Calu3 (cell line): ENCODE results near the gene BMAL1. TPM values are rescaled to one million over a fixed set of nuclear protein-coding genes. Genes with fewer than 3 reads are reported as not detected.

Experiments used
- BruUV-seq: library from RNA; stranded (reverse); fragments of 400-500 nt; replicated peaks from 2 replicates; lab custom pipeline; 2021; lab: Mats Ljungman, UMichigan
- CTCF ChIA-PET: fragments of 300-600 bp; sonication (Branson Sonifier 250); formaldehyde crosslinking; loops from one replicate; lab custom pipeline; 2022; ENCODE audit warnings: antibody characterized with exemption; lab: Charles Lee
- DNase-seq: peaks from one replicate; pipeline ENCODE4 v3.0.0; 2022
- H3K27ac Mint-ChIP-seq: one replicate; pipeline ENCODE4 v1.8.0; 2022; ENCODE audit warnings: mixed read lengths; ENCODE audit not compliant: unreplicated experiment
- H3K27me3 Mint-ChIP-seq: one replicate; pipeline ENCODE4 v1.8.0; 2022; ENCODE audit warnings: mixed read lengths; ENCODE audit not compliant: unreplicated experiment
- H3K36me3 Mint-ChIP-seq: one replicate; pipeline ENCODE4 v1.8.0; 2022; ENCODE audit warnings: mild to moderate bottlenecking, moderate library complexity, mixed read lengths; ENCODE audit not compliant: insufficient read depth, unreplicated experiment
- H3K4me1 Mint-ChIP-seq: one replicate; pipeline ENCODE4 v1.8.0; 2022; ENCODE audit warnings: mild to moderate bottlenecking, low read depth, mixed read lengths; ENCODE audit not compliant: unreplicated experiment
- H3K4me3 Mint-ChIP-seq: one replicate; pipeline ENCODE4 v1.8.0; 2022; ENCODE audit warnings: mild to moderate bottlenecking, low read depth, moderate library complexity, mixed read lengths; ENCODE audit not compliant: unreplicated experiment
- H3K9me3 Mint-ChIP-seq: one replicate; pipeline ENCODE4 v1.8.0; 2022; ENCODE audit warnings: low read depth, mixed read lengths; ENCODE audit not compliant: unreplicated experiment
- CTCF ChIP-seq: fragments of 200-600 bp; IDR thresholded peaks from one replicate; pipeline ENCODE4 v1.8.0; 2022; ENCODE audit warnings: antibody characterized with exemption; ENCODE audit not compliant: unreplicated experiment
- intact Hi-C: fragments of 100-400 bp; cut with micrococcal nuclease; formaldehyde crosslinking; loops from one replicate; pipeline ENCODE4 v1.10.0; 2022; ENCODE audit not compliant: unreplicated experiment
- total RNA-seq: library from RNA; stranded (reverse); gene quantifications from 2 replicates; pipeline ENCODE4 v1.2.3, GENCODE V29; 2022

Gene BMAL1
- total RNA-seq, 1 experiment from 2014 or later, result 10.3 TPM

GRCh38 chr11:13341026-13341425 lies 63.4 kb downstream of the BMAL1 start:
- Mint-ChIP-seq H3K9me3 (no peaks in the 10 kb centered on the region), H3K4me3 (no peak overlapping the region)

GRCh38 chr11:13343067-13343466 lies 65.5 kb downstream of the BMAL1 start:
- Mint-ChIP-seq H3K36me3 (peaks cover 5% of the 10 kb centered on the region), H3K27ac (no peak overlapping the region), H3K4me3 (no peak overlapping the region), H3K4me1 (peaks cover 30% of the 10 kb centered on the region), H3K27me3 (no peaks in the 10 kb centered on the region), H3K9me3 (no peaks in the 10 kb centered on the region)
- no peak for TF ChIP-seq CTCF
- no TSS peak for BruUV-seq
- no peak for DNase-seq
- CTCF ChIA-PET, result interaction anchor here (2.3 kb wide), 1 partner anchor 133 kb away, joined by 12 read pairs; no protein-coding TSS in a partner anchor
- intact Hi-C loops, result no loop called here

More at GRCh38 chr11:13341026-13341425, 63.4 kb downstream of the BMAL1 start:
- Mint-ChIP-seq H3K4me1 (peaks cover 30% of the 10 kb centered on the region), H3K36me3 (peaks cover 5% of the 10 kb centered on the region), H3K27ac (no peak overlapping the region), H3K27me3 (no peaks in the 10 kb centered on the region)
- BruUV-seq, result no TSS peak
- intact Hi-C loops, result no loop called here
- TF ChIP-seq CTCF, result no peak
- no peak for DNase-seq
- CTCF ChIA-PET, result no interaction called here

GRCh38 chr11:13343931-13344717 lies 66.5 kb downstream of the BMAL1 start:
- Mint-ChIP-seq H3K27ac (no peak overlapping the region), H3K36me3 (peaks cover 5% of the 10 kb centered on the region), H3K4me1 (peaks cover 26% of the 10 kb centered on the region), H3K4me3 (no peak overlapping the region), H3K27me3 (no peaks in the 10 kb centered on the region), H3K9me3 (no peaks in the 10 kb centered on the region)
- CTCF ChIA-PET, result interaction anchor here (2.3 kb wide), 1 partner anchor 134 kb away, joined by 12 read pairs; no protein-coding TSS in a partner anchor
- DNase-seq, result peak; percentile 75
- intact Hi-C loops, result loop anchor here (1.0 to 2.0 kb wide), 3 partner anchors 94 to 134 kb away; no protein-coding TSS in a partner anchor
- peak; percentile 80 for TF ChIP-seq CTCF
- BruUV-seq, result no TSS peak

DNA sequence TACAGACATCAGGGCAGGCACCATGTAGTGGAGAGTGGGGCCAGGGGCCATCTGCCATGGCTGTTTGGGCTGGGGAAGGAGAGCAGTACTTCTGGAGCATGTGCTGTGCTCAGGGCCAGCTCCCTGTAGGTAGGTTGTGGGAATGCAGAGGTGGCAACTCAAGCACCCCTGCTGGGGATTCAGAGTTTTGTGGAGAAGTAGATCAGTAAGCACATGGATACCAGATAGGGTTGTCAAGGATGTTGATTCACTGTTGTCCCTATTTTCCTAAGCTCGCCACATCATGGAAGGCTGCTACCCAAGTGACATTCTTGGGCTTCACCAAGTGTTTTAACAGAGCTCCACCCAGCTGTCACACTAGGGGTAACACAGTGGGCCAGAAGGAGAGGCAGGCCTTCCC lies 67.2 kb downstream of the BMAL1 start:
- Mint-ChIP-seq H3K4me3 (no peak overlapping the region), H3K4me1 (peaks cover 19% of the 10 kb centered on the region), H3K36me3 (peaks cover under 1% of the 10 kb centered on the region), H3K27me3 (no peaks in the 10 kb centered on the region), H3K27ac (no peak overlapping the region), H3K9me3 (no peaks in the 10 kb centered on the region)
- CTCF ChIA-PET, result interaction anchor here (2.3 kb wide), 1 partner anchor 135 kb away, joined by 12 read pairs; no protein-coding TSS in a partner anchor
- BruUV-seq, result no TSS peak
- TF ChIP-seq CTCF, result no peak
- intact Hi-C loops, result loop anchor here (1.0 to 2.0 kb wide), 3 partner anchors 95 to 135 kb away; no protein-coding TSS in a partner anchor
- no peak for DNase-seq
